Measurements from ENCODE around the gene PRICKLE1.

DNA sequence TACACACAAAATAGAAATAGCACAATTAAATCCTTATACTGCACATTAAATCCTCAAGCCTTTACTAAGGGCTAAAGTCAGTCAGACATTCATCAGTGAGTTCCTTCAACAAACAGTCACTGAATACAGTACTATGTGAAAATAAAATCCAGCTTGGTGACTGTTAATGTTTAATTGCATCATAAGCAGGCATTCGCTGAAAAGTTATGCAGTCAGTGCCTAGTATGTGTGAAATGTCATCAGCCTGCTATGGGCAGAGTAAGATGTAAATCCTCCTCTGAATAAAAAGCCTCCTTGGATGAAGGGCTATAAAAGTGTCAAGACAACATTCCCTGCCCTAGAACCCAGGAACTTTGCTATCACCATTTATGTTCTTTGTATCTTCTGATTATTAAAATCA, 116.4 kb downstream of the PRICKLE1 start:
- no peak for TF ChIP-seq EZH2 (IDR thresholded peaks at IDR 0.05; ENCODE audit: borderline replicate concordance, insufficient read depth, low read depth, low read length, poor library complexity, severe bottlenecking)
- TF ChIP-seq, protein P1, sequence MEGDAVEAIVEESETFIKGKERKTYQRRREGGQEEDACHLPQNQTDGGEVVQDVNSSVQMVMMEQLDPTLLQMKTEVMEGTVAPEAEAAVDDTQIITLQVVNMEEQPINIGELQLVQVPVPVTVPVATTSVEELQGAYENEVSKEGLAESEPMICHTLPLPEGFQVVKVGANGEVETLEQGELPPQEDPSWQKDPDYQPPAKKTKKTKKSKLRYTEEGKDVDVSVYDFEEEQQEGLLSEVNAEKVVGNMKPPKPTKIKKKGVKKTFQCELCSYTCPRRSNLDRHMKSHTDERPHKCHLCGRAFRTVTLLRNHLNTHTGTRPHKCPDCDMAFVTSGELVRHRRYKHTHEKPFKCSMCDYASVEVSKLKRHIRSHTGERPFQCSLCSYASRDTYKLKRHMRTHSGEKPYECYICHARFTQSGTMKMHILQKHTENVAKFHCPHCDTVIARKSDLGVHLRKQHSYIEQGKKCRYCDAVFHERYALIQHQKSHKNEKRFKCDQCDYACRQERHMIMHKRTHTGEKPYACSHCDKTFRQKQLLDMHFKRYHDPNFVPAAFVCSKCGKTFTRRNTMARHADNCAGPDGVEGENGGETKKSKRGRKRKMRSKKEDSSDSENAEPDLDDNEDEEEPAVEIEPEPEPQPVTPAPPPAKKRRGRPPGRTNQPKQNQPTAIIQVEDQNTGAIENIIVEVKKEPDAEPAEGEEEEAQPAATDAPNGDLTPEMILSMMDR (IDR thresholded peaks at IDR 0.05), result no peak
